HepG2 (cell line): ENCODE measurements around the gene SAE1. TPM values are rescaled to one million over a fixed set of nuclear protein-coding genes. Genes with fewer than 3 reads are reported as not detected.

ENCODE experiments used
- ATAC-seq: fragments of 200-7000 bp; cut with Tn5 transposase; 3 replicates; pipeline ENCODE4 v1.9.1; 2020; ENCODE audit warnings: mild to moderate bottlenecking, moderate library complexity
- Bru-seq: library from RNA; stranded (reverse); fragments of 400-500 nt; gene quantifications from one replicate; lab custom pipeline; 2021; lab: Mats Ljungman, UMichigan
- BruChase-seq, 2 experiments: library from RNA; stranded (reverse); fragments of 400-500 nt; gene quantifications; one replicate each; lab custom pipeline; 2021; lab: Mats Ljungman, UMichigan
- BruUV-seq: library from RNA; stranded (reverse); fragments of 400-500 nt; replicated peaks from 2 replicates; lab custom pipeline; 2021; lab: Mats Ljungman, UMichigan
- CTCF ChIA-PET: fragments of 300-600 bp; formaldehyde crosslinking; extraction: SDS; loops from one replicate; lab custom pipeline; 2021; ENCODE audit warnings: low total read pairs, inconsistent platforms, low intra/inter-chr PET ratio; lab: Yijun Ruan, JAX
- POLR2A ChIA-PET: fragments of 350-600 bp; sonication (Branson Sonifier 250); formaldehyde crosslinking; loops from one replicate; lab custom pipeline; 2020; ENCODE audit warnings: antibody characterized with exemption, inconsistent platforms; lab: Yijun Ruan, JAX
- DNase-seq: peaks from one replicate; pipeline ENCODE4 v3.0.0-alpha.2; 2015; ENCODE audit warnings: low spot score
- FAIRE-seq: peaks from 3 replicates; lab custom pipeline; 2011; peaks lifted over from hg19 to GRCh38; lab: Jason Lieb, UNC
- H2AFZ ChIP-seq: one replicate; pipeline ENCODE4 v1.6.1; 2011; ENCODE audit warnings: low read length, inconsistent platforms
- H3K27ac ChIP-seq: fragments of 300-600 bp; 3 replicates; pipeline ENCODE4 v1.8.0; 2011; ENCODE audit warnings: mixed run types, mild to moderate bottlenecking, mixed read lengths, low read length, inconsistent platforms; ENCODE audit not compliant: insufficient read depth; ENCODE audit errors: extremely low read length
- H3K27me3 ChIP-seq, 2 experiments: fragments of 200-600 bp in 1 of 2; 2 replicates in 1 of 2; 3 replicates in 1 of 2; pipeline versions ENCODE4 v1.6.0 to v1.8.0; 2011; ENCODE audit warnings: low read length in 2 of 2, mild to moderate bottlenecking in 2 of 2, moderate library complexity in 2 of 2, inconsistent platforms in 1 of 2; ENCODE audit not compliant: insufficient read depth in 2 of 2, control insufficient read depth in 1 of 2
- H3K36me3 ChIP-seq, 2 experiments: fragments of 200-600 bp in 1 of 2; replicated peaks in 1 of 2; 2 replicates in 1 of 2; 3 replicates in 1 of 2; pipeline versions ENCODE4 v1.5.1 to v1.8.0; 2011; ENCODE audit warnings: low read length in 2 of 2, inconsistent platforms in 1 of 2; ENCODE audit not compliant: insufficient read depth in 2 of 2, control insufficient read depth in 1 of 2
- H3K4me1 ChIP-seq: 2 replicates; pipeline ENCODE4 v1.5.1; 2012; ENCODE audit warnings: low read length, inconsistent platforms; ENCODE audit not compliant: insufficient read depth
- H3K4me2 ChIP-seq: 2 replicates; pipeline ENCODE4 v1.6.0; 2011; ENCODE audit warnings: low read depth, low read length, inconsistent platforms
- H3K4me3 ChIP-seq, 3 experiments: fragments of 200-600 bp in 1 of 3; sonication (generic), shearing (Covaris generic) in 1 of 3; replicated peaks in 1 of 3; 2 replicates each; pipeline ENCODE4 v1.5.1; 2011 to 2016; ENCODE audit warnings: low read length in 3 of 3, inconsistent platforms in 2 of 3, low read depth in 2 of 3, mild to moderate bottlenecking in 2 of 3, control low read depth in 1 of 3, mixed read lengths in 1 of 3; ENCODE audit not compliant: insufficient read depth in 1 of 3
- H3K79me2 ChIP-seq: one replicate; pipeline ENCODE4 v1.6.1; 2011; ENCODE audit warnings: low read length, inconsistent platforms; ENCODE audit not compliant: insufficient read depth
- H3K9ac ChIP-seq: 2 replicates; pipeline ENCODE4 v1.6.0; 2011; ENCODE audit warnings: mild to moderate bottlenecking, low read depth, low read length, inconsistent platforms; ENCODE audit not compliant: insufficient read depth
- H3K9me3 ChIP-seq: 2 replicates; pipeline ENCODE4 v1.5.1; 2012; ENCODE audit warnings: mild to moderate bottlenecking, low read length
- H4K20me1 ChIP-seq: 2 replicates; pipeline ENCODE4 v1.6.0; 2011; ENCODE audit warnings: inconsistent platforms, mild to moderate bottlenecking, low read length, moderate library complexity; ENCODE audit not compliant: insufficient read depth
- ARNT ChIP-seq: fragments of 450-650 bp; IDR thresholded peaks from 2 replicates; pipeline ENCODE4 v1.6.1; 2017
- GTF3A ChIP-seq: sonication (generic); formaldehyde crosslinking; conservative IDR thresholded peaks from 2 replicates; pipeline ENCODE4 v1.4.0; 2020; ENCODE audit warnings: mild to moderate bottlenecking, missing genetic modification reagents
- HNF4G ChIP-seq, 2 experiments: sonication (generic) in 1 of 2; formaldehyde crosslinking in 1 of 2; IDR thresholded peaks; 2 replicates each; pipeline versions ENCODE4 v1.4.0 to v1.6.1; 2011 to 2020; ENCODE audit warnings: borderline replicate concordance in 2 of 2, low read depth in 2 of 2, mild to moderate bottlenecking in 2 of 2, low read length in 1 of 2, missing genetic modification reagents in 1 of 2, moderate library complexity in 1 of 2
- KLF9 ChIP-seq: IDR thresholded peaks from 2 replicates; pipeline ENCODE4 v1.6.1; 2016; ENCODE audit warnings: low read depth
- SCMH1 ChIP-seq: sonication (generic); formaldehyde crosslinking; IDR thresholded peaks from 2 replicates; pipeline ENCODE4 v1.9.0; 2021; ENCODE audit warnings: missing genetic modification reagents, mild to moderate bottlenecking, borderline replicate concordance
- SP140L ChIP-seq: sonication (generic); formaldehyde crosslinking; IDR thresholded peaks from 2 replicates; pipeline ENCODE4 v1.4.0; 2020; ENCODE audit warnings: missing genetic modification reagents, borderline replicate concordance
- U2AF2 ChIP-seq: fragments of 200-400 bp; formaldehyde crosslinking; IDR thresholded peaks from 2 replicates; pipeline ENCODE4 v1.6.1; 2017; ENCODE audit warnings: low read depth, mild to moderate bottlenecking, low read length
- ZKSCAN8 ChIP-seq: IDR thresholded peaks from 2 replicates; pipeline ENCODE4 v1.6.1; 2016; ENCODE audit warnings: borderline replicate concordance, missing genetic modification reagents, missing compliant biosample characterization
- ZNF619 ChIP-seq: sonication (generic); formaldehyde crosslinking; IDR thresholded peaks from 2 replicates; pipeline ENCODE4 v1.4.0; 2020; ENCODE audit warnings: mild to moderate bottlenecking, missing genetic modification reagents
- WGBS: methylation state at CpG from one replicate; pipeline ENCODE4 v1.1.6; 2017; ENCODE audit warnings: low lambda C conversion rate; 5-methylcytosine and 5-hydroxymethylcytosine counted together
- in situ Hi-C: cut with HindIII; loops from 2 replicates; pipeline ENCODE4 v1.10.0; 2017; ENCODE audit warnings: low pct_unique_long_range_greater_than_20kb; ENCODE audit not compliant: extremely low pct_ligation_motif_present
- intact Hi-C: fragments of 100-400 bp; cut with micrococcal nuclease; formaldehyde crosslinking; loops from one replicate; pipeline ENCODE4 v1.10.0; 2022; ENCODE audit not compliant: unreplicated experiment
- long read RNA-seq, 2 experiments: library from RNA in 1 of 2; library from polyadenylated mRNA in 1 of 2; stranded (forward) in 1 of 2; unstranded in 1 of 2; transcript quantifications; one replicate each; pipeline ENCODE4 v2.0.0, GENCODE V29; 2019 to 2022
- polyA minus RNA-seq, 3 experiments: library from RNA; depleted of rRNA, polyadenylated mRNA; stranded (reverse); fragments of >200 nt; gene quantifications; 2 replicates each; pipeline ENCODE4 v1.2.3, GENCODE V29; 2011; ENCODE audit warnings: low replicate concordance in 1 of 3
- polyA plus RNA-seq, 8 experiments: library from polyadenylated mRNA; depleted of rRNA in 3 of 8; stranded (reverse) in 7 of 8; unstranded in 1 of 8; fragments of >200 nt; fragmentation: Illumina TruSeq in 4 of 8; extraction: Trizol in 4 of 8; gene quantifications; 2 replicates each; pipeline versions ENCODE4 v1.2.1 to v1.2.3, GENCODE V29; 2011 to 2016; ENCODE audit warnings: low read depth in 4 of 8, missing spikeins in 1 of 8, mixed read lengths in 1 of 8; ENCODE audit not compliant: insufficient read depth in 1 of 8
- total RNA-seq, 5 experiments: library from RNA; depleted of rRNA; stranded (reverse); fragments of >200 nt; fragmentation: Illumina TruSeq; extraction: Trizol; gene quantifications; 2 replicates each; pipeline ENCODE4 v1.2.3, GENCODE V29; 2016; ENCODE audit warnings: low read depth in 1 of 5
- TF ChIP-seq, protein P1 (sequence below): IDR thresholded peaks from 2 replicates; pipeline ENCODE4 v1.6.1; 2016
- TF ChIP-seq, protein P2 (sequence below): sonication (generic); formaldehyde crosslinking; IDR thresholded peaks from 2 replicates; pipeline ENCODE4 v1.5.0; 2020; ENCODE audit warnings: mild to moderate bottlenecking, missing genetic modification reagents
- TF ChIP-seq, protein P3 (sequence below): IDR thresholded peaks from 2 replicates; pipeline ENCODE4 v1.6.1; 2016; ENCODE audit warnings: control low read depth

Gene SAE1
- total RNA-seq (2016; rRNA removed; fragmentation: Illumina TruSeq; extraction: Trizol), result 197 and 250 TPM in 2 replicates
- total RNA-seq (2016; cell fraction: cytosol; rRNA removed; fragmentation: Illumina TruSeq; extraction: Trizol; ENCODE audit: low read depth), result 27.4 and 28.3 TPM in 2 replicates
- 203 and 249 TPM in 2 replicates for total RNA-seq (2016; cell fraction: insoluble cytoplasmic fraction; rRNA removed; fragmentation: Illumina TruSeq; extraction: Trizol)
- 68.8 and 71.8 TPM in 2 replicates for total RNA-seq (2016; cell fraction: membrane; rRNA removed; fragmentation: Illumina TruSeq; extraction: Trizol)
- 79.5 and 90.1 TPM in 2 replicates for total RNA-seq (2016; cell fraction: nucleus; rRNA removed; fragmentation: Illumina TruSeq; extraction: Trizol)
- 73.2 and 87.6 TPM in 2 replicates for polyA plus RNA-seq (2011; rRNA removed)
- 88.2 and 89.6 TPM in 2 replicates for polyA plus RNA-seq (2011; cell fraction: cytosol; rRNA removed)
- polyA plus RNA-seq (2011; cell fraction: nucleus; rRNA removed), result 26.8 and 31.7 TPM in 2 replicates
- 92.3 and 105 TPM in 2 replicates for polyA plus RNA-seq (2012)
- polyA plus RNA-seq (2016; cell fraction: cytosol; fragmentation: Illumina TruSeq; extraction: Trizol; ENCODE audit: low read depth), result 24.4 and 24.9 TPM in 2 replicates
- 266 and 269 TPM in 2 replicates for polyA plus RNA-seq (2016; cell fraction: insoluble cytoplasmic fraction; fragmentation: Illumina TruSeq; extraction: Trizol; ENCODE audit: low read depth)
- polyA plus RNA-seq (2016; cell fraction: membrane; fragmentation: Illumina TruSeq; extraction: Trizol; ENCODE audit: low read depth), result 52.5 and 52.7 TPM in 2 replicates
- 107 and 114 TPM in 2 replicates for polyA plus RNA-seq (2016; cell fraction: nucleus; fragmentation: Illumina TruSeq; extraction: Trizol; ENCODE audit: insufficient read depth, low read depth)
- polyA minus RNA-seq (2011; rRNA and poly(A)+ RNA removed; ENCODE audit: low replicate concordance), result 68.8 and 79.3 TPM in 2 replicates
- polyA minus RNA-seq (2011; cell fraction: cytosol; rRNA and poly(A)+ RNA removed), result 36.7 and 40.2 TPM in 2 replicates
- polyA minus RNA-seq (2011; cell fraction: nucleus; rRNA and poly(A)+ RNA removed), result 15.1 and 20.1 TPM in 2 replicates
- percentile 78 among the genes with signal in this experiment for Bru-seq, nascent RNA
- percentile 83 among the genes with signal in this experiment for BruChase-seq, experiment 1, labeled RNA remaining after a 6-hour chase
- percentile 82 among the genes with signal in this experiment for BruChase-seq, experiment 2, labeled RNA remaining after a 2-hour chase
- long read RNA-seq, experiment 1, transcript SAE1-202 (8 exons, 1,851 nt), result minor isoform, 17 of 249 reads
- long read RNA-seq, experiment 1, transcript SAE1-201 (9 exons, 2,049 nt), result major isoform, 169 of 249 reads
- long read RNA-seq, experiment 1, partial matches to known transcripts, result 21 of 249 reads
- long read RNA-seq, experiment 1, other reads (novel, unspliced or antisense), result 40 of 249 reads
- long read RNA-seq, experiment 2, transcript SAE1-202 (8 exons, 1,851 nt), result minor isoform, 10 of 290 reads
- long read RNA-seq, experiment 2, transcript SAE1-207 (9 exons, 2,106 nt), result minor isoform, 5 of 290 reads
- long read RNA-seq, experiment 2, transcript SAE1-201 (9 exons, 2,049 nt), result major isoform, 158 of 290 reads
- long read RNA-seq, experiment 2, partial matches to known transcripts, result 74 of 290 reads
- long read RNA-seq, experiment 2, other reads (novel, unspliced or antisense), result 42 of 290 reads

GRCh38 chr19:47130589-47131227 lies at the start of gene SAE1:
Gene SAE1 (plus strand): TSS chr19:47130835. CDS start chr19:47130931, 96 bp downstream.
- peaks cover 0 to 5% of the 10 kb centered on the region in 2 experiments; a peak in 1 of 5 replicates for H3K36me3 ChIP-seq
- peaks cover 44% of the 10 kb centered on the region for H3K4me1 ChIP-seq
- peaks cover 20% of the 10 kb centered on the region for H4K20me1 ChIP-seq
- ChIA-PET CTCF (no interaction called here), POLR2A (interaction anchor here (0.8 to 3.9 kb wide), 10 partner anchors 18 to 126 kb away, joined by 3 to 46 read pairs (median 8); partner anchors contain the start of genes CCDC9 and ZC3H4)
- peak; percentile 90 for ATAC-seq
- peak; percentile 81 for FAIRE-seq
- no TSS peak for BruUV-seq
- peak within 1 kb of the TSS; percentile 6 for H2AFZ ChIP-seq
- H3K4me2 ChIP-seq, result peak within 1 kb of the TSS; percentile 73
- in situ Hi-C loops (no loop called here), intact Hi-C loops (no loop called here)
- 2% methylated on average over 20 of the region's 51 CpGs for WGBS
- H3K9me3 ChIP-seq, result no peaks in the 10 kb centered on the region
- peak within 1 kb of the TSS; percentile 81 for H3K27ac ChIP-seq
- H3K9ac ChIP-seq, result peak within 1 kb of the TSS; percentile 89
- peak within 1 kb of the TSS; percentile 78 to 87 (median 87) for H3K4me3 ChIP-seq
- peaks cover 48% of the 10 kb centered on the region for H3K79me2 ChIP-seq
- H3K27me3 ChIP-seq, result no peaks in the 10 kb centered on the region; a peak in 1 of 5 replicates
- DNase-seq, result peak; percentile 97
- TF ChIP-seq HNF4G (IDR thresholded peaks at IDR 0.05; ENCODE audit: borderline replicate concordance, low read depth, low read length), result no peak; the same call in 1 of the 2 replicates
- TF ChIP-seq HNF4G (CRISPR knock-in tag; IDR thresholded peaks at IDR 0.05; ENCODE audit: borderline replicate concordance, low read depth), result no peak
- no peak for TF ChIP-seq ZNF619 (CRISPR knock-in tag)
- TF ChIP-seq U2AF2, result no peak
- 0 out of 2 replicates have a peak, but pooled peaks have one; percentile 62 for TF ChIP-seq GTF3A (CRISPR knock-in tag)
- TF ChIP-seq KLF9, result 0 out of 2 replicates have a peak, but pooled peaks have one; percentile 65
- TF ChIP-seq, protein P1, sequence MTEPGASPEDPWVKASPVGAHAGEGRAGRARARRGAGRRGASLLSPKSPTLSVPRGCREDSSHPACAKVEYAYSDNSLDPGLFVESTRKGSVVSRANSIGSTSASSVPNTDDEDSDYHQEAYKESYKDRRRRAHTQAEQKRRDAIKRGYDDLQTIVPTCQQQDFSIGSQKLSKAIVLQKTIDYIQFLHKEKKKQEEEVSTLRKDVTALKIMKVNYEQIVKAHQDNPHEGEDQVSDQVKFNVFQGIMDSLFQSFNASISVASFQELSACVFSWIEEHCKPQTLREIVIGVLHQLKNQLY (CRISPR knock-in tag), result peak; percentile 66; the same call in 1 of the 2 replicates
- no peak for TF ChIP-seq ZKSCAN8 (CRISPR knock-in tag)
- TF ChIP-seq SCMH1, result no peak
- no peak for TF ChIP-seq ARNT
- TF ChIP-seq, protein P2, sequence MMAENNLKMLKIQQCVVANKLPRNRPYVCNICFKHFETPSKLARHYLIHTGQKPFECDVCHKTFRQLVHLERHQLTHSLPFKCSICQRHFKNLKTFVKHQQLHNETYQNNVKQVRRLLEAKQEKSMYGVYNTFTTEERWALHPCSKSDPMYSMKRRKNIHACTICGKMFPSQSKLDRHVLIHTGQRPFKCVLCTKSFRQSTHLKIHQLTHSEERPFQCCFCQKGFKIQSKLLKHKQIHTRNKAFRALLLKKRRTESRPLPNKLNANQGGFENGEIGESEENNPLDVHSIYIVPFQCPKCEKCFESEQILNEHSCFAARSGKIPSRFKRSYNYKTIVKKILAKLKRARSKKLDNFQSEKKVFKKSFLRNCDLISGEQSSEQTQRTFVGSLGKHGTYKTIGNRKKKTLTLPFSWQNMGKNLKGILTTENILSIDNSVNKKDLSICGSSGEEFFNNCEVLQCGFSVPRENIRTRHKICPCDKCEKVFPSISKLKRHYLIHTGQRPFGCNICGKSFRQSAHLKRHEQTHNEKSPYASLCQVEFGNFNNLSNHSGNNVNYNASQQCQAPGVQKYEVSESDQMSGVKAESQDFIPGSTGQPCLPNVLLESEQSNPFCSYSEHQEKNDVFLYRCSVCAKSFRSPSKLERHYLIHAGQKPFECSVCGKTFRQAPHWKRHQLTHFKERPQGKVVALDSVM (CRISPR knock-in tag), result no peak; the same call in 1 of the 2 replicates
- TF ChIP-seq SP140L (CRISPR knock-in tag), result no peak
- TF ChIP-seq, protein P3, sequence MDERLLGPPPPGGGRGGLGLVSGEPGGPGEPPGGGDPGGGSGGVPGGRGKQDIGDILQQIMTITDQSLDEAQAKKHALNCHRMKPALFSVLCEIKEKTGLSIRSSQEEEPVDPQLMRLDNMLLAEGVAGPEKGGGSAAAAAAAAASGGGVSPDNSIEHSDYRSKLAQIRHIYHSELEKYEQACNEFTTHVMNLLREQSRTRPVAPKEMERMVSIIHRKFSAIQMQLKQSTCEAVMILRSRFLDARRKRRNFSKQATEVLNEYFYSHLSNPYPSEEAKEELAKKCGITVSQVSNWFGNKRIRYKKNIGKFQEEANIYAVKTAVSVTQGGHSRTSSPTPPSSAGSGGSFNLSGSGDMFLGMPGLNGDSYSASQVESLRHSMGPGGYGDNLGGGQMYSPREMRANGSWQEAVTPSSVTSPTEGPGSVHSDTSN (CRISPR knock-in tag), result no peak
